H1 (cell line): ENCODE measurements around the gene SV2B. TPM values are rescaled to one million over a fixed set of nuclear protein-coding genes. Genes with fewer than 3 reads are reported as not detected.

ENCODE experiments used
- CBX8 ChIP-seq: fragments of 300-800, 300-1000 bp; sonication (generic); IDR thresholded peaks from 2 replicates; pipeline ENCODE4 v1.7.1; 2016; ENCODE audit warnings: low read depth, low read length, borderline replicate concordance
- CHD7 ChIP-seq: fragments of 300-600 bp; sonication (generic); IDR thresholded peaks from 2 replicates; pipeline ENCODE4 v1.7.1; 2012; ENCODE audit warnings: low read length, moderate library complexity, mild to moderate bottlenecking, inconsistent platforms; ENCODE audit not compliant: insufficient replicate concordance
- MAFK ChIP-seq: IDR thresholded peaks from 2 replicates; pipeline ENCODE4 v1.6.1; 2012; ENCODE audit warnings: low read depth, mild to moderate bottlenecking, improper control_type of control experiment, low read length
- SUZ12 ChIP-seq: fragments of 200-600 bp; sonication (generic); IDR thresholded peaks from 2 replicates; pipeline ENCODE4 v1.6.1; 2012; ENCODE audit warnings: mild to moderate bottlenecking, inconsistent platforms, low read length, moderate library complexity, mixed read lengths
- TBP ChIP-seq: IDR thresholded peaks from 2 replicates; pipeline ENCODE4 v1.6.1; 2011; ENCODE audit warnings: low read depth, low read length, improper control_type of control experiment
- polyA plus RNA-seq, 7 experiments: library from polyadenylated mRNA; depleted of rRNA in 3 of 7; stranded (reverse) in 5 of 7; unstranded in 2 of 7; fragments of >200 nt in 5 of 7; fragments of 200-250 nt in 2 of 7; gene quantifications; 1 replicate in 5 of 7; 2 replicates in 1 of 7; 4 replicates in 1 of 7; pipeline versions ENCODE4 v1.2.1 to v1.2.3, GENCODE V29; 2011 to 2013; ENCODE audit warnings: missing spikeins in 2 of 7, mixed read lengths in 2 of 7
- total RNA-seq: library from RNA; stranded (reverse); fragmentation: NEBNext Ultra II Directional; extraction: Animal tissue kit (Norgen Biotek cat#: 25700); gene quantifications from 2 replicates; pipeline ENCODE4 v1.2.1, GENCODE V29; 2021
- TF ChIP-seq, protein P1 (sequence below): IDR thresholded peaks from 2 replicates; pipeline ENCODE4 v1.6.1; 2011; ENCODE audit warnings: low read depth, mild to moderate bottlenecking, low read length; ENCODE audit not compliant: insufficient read depth

The SV2B gene
- total and polyA plus RNA-seq, 2 of the 8 experiments (the other 6 are each of a cell fraction or from before 2014, with no cell fraction given), result 0.09 to 0.20 TPM

GRCh38 chr15:91077029-91077428, 23.0 kb upstream of the SV2B start (continued):
- no peak for TF ChIP-seq MAFK
- no peak for TF ChIP-seq CBX8
- no peak for TF ChIP-seq TBP
- TF ChIP-seq, protein P1, sequence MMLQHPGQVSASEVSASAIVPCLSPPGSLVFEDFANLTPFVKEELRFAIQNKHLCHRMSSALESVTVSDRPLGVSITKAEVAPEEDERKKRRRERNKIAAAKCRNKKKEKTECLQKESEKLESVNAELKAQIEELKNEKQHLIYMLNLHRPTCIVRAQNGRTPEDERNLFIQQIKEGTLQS, result no peak
- TF ChIP-seq CHD7, result no peak
- no peak for TF ChIP-seq SUZ12
